Measurements from ENCODE around the gene STARD9. TPM values are rescaled to one million over a fixed set of nuclear protein-coding genes. Genes with fewer than 3 reads are reported as not detected.

The STARD9 gene
- total and polyA plus RNA-seq, 2 experiments from 2014 or later, result 1.8 to 6.2 TPM

DNA sequence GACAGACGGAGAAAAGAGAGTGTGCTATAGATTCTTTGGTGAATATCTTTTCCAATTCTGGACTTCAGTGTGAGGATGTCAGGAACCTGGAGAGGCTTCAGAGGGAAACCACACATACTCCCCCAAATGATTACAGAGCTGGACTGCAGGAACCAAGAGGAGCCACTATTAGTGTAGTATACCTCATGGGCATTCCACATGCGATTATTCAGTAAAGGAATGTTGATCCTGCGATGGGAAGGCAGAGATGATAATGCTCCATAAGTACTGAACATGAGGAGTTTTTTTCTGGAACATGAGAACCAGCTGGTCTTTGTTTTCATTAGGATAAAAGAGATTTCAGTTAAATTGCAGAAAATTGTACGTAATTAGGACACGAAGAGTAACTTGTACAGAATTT is 18.7 kb downstream of the STARD9 start:
- Histone ChIP-seq H2AFZ (no peak overlapping the region), H3K79me2 (replicated peaks; ENCODE audit: insufficient read depth) (no peaks in the 10 kb centered on the region), H3K27me3 (ENCODE audit: insufficient read depth) (no peaks in the 10 kb centered on the region), H4K20me1 (replicated peaks; ENCODE audit: insufficient read depth) (no peaks in the 10 kb centered on the region), H3K4me1 (ENCODE audit: insufficient read depth) (no peaks in the 10 kb centered on the region; the same call in 1 of the 2 replicates), H3K27ac (ENCODE audit: low read depth) (no peak overlapping the region), H3K4me3 (no peak overlapping the region), H3K4me2 (no peak overlapping the region), H3F3A (replicated peaks; ENCODE audit: low read depth) (no peaks in the 10 kb centered on the region), H3K9me2 (ENCODE audit: insufficient read depth) (no peaks in the 10 kb centered on the region), H3K36me3 (ENCODE audit: insufficient read depth) (no peaks in the 10 kb centered on the region)
- Mint-ChIP-seq H3K4me3 (no peak overlapping the region), H3K4me1 (peaks cover 9% of the 10 kb centered on the region), H3K9me3 (no peaks in the 10 kb centered on the region), H3K36me3 (ENCODE audit: low read depth) (no peaks in the 10 kb centered on the region), H3K27ac (no peak overlapping the region), H3K27me3 (ENCODE audit: insufficient read depth, low read depth, poor library complexity) (no peaks in the 10 kb centered on the region)
- ATAC-seq, result no peak
- TF ChIP-seq POLR2AphosphoS5 (IDR thresholded peaks at IDR 0.05; ENCODE audit: low read depth), result no peak
- TF ChIP-seq STAT1 (IDR thresholded peaks at IDR 0.05; ENCODE audit: unreplicated experiment), result no peak
- TF ChIP-seq EZH2phosphoT487 (IDR thresholded peaks at IDR 0.05; ENCODE audit: unreplicated experiment), result no peak
- TF ChIP-seq ZNF114 (CRISPR knock-in tag; IDR thresholded peaks at IDR 0.05), result no peak
- TF ChIP-seq NANOG (IDR thresholded peaks at IDR 0.05; ENCODE audit: borderline replicate concordance), result no peak
- TF ChIP-seq, protein P1, sequence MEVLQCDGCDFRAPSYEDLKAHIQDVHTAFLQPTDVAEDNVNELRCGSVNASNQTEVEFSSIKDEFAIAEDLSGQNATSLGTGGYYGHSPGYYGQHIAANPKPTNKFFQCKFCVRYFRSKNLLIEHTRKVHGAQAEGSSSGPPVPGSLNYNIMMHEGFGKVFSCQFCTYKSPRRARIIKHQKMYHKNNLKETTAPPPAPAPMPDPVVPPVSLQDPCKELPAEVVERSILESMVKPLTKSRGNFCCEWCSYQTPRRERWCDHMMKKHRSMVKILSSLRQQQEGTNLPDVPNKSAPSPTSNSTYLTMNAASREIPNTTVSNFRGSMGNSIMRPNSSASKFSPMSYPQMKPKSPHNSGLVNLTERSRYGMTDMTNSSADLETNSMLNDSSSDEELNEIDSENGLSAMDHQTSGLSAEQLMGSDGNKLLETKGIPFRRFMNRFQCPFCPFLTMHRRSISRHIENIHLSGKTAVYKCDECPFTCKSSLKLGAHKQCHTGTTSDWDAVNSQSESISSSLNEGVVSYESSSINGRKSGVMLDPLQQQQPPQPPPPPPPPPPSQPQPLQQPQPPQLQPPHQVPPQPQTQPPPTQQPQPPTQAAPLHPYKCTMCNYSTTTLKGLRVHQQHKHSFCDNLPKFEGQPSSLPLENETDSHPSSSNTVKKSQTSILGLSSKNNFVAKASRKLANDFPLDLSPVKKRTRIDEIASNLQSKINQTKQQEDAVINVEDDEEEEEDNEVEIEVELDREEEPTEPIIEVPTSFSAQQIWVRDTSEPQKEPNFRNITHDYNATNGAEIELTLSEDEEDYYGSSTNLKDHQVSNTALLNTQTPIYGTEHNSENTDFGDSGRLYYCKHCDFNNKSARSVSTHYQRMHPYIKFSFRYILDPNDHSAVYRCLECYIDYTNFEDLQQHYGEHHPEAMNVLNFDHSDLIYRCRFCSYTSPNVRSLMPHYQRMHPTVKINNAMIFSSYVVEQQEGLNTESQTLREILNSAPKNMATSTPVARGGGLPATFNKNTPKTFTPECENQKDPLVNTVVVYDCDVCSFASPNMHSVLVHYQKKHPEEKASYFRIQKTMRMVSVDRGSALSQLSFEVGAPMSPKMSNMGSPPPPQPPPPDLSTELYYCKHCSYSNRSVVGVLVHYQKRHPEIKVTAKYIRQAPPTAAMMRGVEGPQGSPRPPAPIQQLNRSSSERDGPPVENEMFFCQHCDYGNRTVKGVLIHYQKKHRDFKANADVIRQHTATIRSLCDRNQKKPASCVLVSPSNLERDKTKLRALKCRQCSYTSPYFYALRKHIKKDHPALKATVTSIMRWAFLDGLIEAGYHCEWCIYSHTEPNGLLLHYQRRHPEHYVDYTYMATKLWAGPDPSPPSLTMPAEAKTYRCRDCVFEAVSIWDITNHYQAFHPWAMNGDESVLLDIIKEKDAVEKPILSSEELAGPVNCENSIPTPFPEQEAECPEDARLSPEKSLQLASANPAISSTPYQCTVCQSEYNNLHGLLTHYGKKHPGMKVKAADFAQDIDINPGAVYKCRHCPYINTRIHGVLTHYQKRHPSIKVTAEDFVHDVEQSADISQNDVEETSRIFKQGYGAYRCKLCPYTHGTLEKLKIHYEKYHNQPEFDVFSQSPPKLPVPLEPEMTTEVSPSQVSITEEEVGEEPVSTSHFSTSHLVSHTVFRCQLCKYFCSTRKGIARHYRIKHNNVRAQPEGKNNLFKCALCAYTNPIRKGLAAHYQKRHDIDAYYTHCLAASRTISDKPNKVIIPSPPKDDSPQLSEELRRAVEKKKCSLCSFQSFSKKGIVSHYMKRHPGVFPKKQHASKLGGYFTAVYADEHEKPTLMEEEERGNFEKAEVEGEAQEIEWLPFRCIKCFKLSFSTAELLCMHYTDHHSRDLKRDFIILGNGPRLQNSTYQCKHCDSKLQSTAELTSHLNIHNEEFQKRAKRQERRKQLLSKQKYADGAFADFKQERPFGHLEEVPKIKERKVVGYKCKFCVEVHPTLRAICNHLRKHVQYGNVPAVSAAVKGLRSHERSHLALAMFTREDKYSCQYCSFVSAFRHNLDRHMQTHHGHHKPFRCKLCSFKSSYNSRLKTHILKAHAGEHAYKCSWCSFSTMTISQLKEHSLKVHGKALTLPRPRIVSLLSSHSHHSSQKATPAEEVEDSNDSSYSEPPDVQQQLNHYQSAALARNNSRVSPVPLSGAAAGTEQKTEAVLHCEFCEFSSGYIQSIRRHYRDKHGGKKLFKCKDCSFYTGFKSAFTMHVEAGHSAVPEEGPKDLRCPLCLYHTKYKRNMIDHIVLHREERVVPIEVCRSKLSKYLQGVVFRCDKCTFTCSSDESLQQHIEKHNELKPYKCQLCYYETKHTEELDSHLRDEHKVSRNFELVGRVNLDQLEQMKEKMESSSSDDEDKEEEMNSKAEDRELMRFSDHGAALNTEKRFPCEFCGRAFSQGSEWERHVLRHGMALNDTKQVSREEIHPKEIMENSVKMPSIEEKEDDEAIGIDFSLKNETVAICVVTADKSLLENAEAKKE (CRISPR knock-in tag; IDR thresholded peaks at IDR 0.05), result no peak
- no peak for TF ChIP-seq ZNF331 (CRISPR knock-in tag; IDR thresholded peaks at IDR 0.05; ENCODE audit: low read depth)
- TF ChIP-seq JUNB (IDR thresholded peaks at IDR 0.05; ENCODE audit: unreplicated experiment), result no peak
- no peak for TF ChIP-seq EZH2 (IDR thresholded peaks at IDR 0.05; ENCODE audit: low read depth, unreplicated experiment)
- TF ChIP-seq, protein P2, sequence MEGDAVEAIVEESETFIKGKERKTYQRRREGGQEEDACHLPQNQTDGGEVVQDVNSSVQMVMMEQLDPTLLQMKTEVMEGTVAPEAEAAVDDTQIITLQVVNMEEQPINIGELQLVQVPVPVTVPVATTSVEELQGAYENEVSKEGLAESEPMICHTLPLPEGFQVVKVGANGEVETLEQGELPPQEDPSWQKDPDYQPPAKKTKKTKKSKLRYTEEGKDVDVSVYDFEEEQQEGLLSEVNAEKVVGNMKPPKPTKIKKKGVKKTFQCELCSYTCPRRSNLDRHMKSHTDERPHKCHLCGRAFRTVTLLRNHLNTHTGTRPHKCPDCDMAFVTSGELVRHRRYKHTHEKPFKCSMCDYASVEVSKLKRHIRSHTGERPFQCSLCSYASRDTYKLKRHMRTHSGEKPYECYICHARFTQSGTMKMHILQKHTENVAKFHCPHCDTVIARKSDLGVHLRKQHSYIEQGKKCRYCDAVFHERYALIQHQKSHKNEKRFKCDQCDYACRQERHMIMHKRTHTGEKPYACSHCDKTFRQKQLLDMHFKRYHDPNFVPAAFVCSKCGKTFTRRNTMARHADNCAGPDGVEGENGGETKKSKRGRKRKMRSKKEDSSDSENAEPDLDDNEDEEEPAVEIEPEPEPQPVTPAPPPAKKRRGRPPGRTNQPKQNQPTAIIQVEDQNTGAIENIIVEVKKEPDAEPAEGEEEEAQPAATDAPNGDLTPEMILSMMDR (conservative IDR thresholded peaks at IDR 0.05; ENCODE audit: low read depth in 2 of 2), result no peak
- TF ChIP-seq, protein P3, sequence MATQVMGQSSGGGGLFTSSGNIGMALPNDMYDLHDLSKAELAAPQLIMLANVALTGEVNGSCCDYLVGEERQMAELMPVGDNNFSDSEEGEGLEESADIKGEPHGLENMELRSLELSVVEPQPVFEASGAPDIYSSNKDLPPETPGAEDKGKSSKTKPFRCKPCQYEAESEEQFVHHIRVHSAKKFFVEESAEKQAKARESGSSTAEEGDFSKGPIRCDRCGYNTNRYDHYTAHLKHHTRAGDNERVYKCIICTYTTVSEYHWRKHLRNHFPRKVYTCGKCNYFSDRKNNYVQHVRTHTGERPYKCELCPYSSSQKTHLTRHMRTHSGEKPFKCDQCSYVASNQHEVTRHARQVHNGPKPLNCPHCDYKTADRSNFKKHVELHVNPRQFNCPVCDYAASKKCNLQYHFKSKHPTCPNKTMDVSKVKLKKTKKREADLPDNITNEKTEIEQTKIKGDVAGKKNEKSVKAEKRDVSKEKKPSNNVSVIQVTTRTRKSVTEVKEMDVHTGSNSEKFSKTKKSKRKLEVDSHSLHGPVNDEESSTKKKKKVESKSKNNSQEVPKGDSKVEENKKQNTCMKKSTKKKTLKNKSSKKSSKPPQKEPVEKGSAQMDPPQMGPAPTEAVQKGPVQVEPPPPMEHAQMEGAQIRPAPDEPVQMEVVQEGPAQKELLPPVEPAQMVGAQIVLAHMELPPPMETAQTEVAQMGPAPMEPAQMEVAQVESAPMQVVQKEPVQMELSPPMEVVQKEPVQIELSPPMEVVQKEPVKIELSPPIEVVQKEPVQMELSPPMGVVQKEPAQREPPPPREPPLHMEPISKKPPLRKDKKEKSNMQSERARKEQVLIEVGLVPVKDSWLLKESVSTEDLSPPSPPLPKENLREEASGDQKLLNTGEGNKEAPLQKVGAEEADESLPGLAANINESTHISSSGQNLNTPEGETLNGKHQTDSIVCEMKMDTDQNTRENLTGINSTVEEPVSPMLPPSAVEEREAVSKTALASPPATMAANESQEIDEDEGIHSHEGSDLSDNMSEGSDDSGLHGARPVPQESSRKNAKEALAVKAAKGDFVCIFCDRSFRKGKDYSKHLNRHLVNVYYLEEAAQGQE (IDR thresholded peaks at IDR 0.05; ENCODE audit: unreplicated experiment), result no peak
- TF ChIP-seq CREB1 (CRISPR knock-in tag; IDR thresholded peaks at IDR 0.05; ENCODE audit: low read depth), result no peak
- TF ChIP-seq, protein P4, sequence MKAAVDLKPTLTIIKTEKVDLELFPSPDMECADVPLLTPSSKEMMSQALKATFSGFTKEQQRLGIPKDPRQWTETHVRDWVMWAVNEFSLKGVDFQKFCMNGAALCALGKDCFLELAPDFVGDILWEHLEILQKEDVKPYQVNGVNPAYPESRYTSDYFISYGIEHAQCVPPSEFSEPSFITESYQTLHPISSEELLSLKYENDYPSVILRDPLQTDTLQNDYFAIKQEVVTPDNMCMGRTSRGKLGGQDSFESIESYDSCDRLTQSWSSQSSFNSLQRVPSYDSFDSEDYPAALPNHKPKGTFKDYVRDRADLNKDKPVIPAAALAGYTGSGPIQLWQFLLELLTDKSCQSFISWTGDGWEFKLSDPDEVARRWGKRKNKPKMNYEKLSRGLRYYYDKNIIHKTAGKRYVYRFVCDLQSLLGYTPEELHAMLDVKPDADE (IDR thresholded peaks at IDR 0.05), result no peak
- no peak for DNase-seq (ENCODE audit: low spot score)

All from GM23338 (cell line).